Measurements from ENCODE around the gene FBXO48. TPM values are rescaled to one million over a fixed set of nuclear protein-coding genes. Genes with fewer than 3 reads are reported as not detected.
"Not testable (repeated sequence)": the region's sequence is repeated elsewhere in the genome, so short reads cannot be mapped to it uniquely, and the experiment has no call there.

The FBXO48 gene
- total RNA-seq, 4 donors from 2014 or later, result 0.60 to 2.0 (median 1.2) TPM

DNA sequence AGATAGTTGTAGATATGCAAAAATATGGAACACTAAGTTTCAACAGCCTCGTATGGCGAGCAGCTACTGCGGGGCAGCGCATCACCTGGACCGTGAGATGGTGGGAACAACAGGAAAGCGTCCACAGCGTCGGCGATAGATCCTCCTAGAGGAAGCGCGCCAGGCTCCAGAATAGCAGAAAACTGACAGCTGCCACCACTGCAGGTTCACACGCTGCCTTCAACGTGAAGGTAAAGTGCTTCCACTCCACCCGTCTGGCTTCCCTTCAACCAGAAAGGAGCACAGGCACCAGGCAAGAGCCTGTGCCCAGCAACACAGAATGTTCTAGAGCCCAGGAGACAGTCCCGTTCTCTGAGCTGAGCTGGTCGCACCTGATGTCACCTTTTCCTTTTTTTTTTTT is 20.0 kb downstream of the FBXO48 start:
- Histone ChIP-seq H3K4me3 (no peak overlapping the region), H3K9me3 (peaks cover 0 to 22% (median 0%) of the 10 kb centered on the region in 4 donors), H3K36me3 (no peaks in the 10 kb centered on the region), H3K27ac (no peak overlapping the region), H3K27me3 (no peaks in the 10 kb centered on the region), H3K4me1 (no peaks in the 10 kb centered on the region)
- TF ChIP-seq, protein P1, sequence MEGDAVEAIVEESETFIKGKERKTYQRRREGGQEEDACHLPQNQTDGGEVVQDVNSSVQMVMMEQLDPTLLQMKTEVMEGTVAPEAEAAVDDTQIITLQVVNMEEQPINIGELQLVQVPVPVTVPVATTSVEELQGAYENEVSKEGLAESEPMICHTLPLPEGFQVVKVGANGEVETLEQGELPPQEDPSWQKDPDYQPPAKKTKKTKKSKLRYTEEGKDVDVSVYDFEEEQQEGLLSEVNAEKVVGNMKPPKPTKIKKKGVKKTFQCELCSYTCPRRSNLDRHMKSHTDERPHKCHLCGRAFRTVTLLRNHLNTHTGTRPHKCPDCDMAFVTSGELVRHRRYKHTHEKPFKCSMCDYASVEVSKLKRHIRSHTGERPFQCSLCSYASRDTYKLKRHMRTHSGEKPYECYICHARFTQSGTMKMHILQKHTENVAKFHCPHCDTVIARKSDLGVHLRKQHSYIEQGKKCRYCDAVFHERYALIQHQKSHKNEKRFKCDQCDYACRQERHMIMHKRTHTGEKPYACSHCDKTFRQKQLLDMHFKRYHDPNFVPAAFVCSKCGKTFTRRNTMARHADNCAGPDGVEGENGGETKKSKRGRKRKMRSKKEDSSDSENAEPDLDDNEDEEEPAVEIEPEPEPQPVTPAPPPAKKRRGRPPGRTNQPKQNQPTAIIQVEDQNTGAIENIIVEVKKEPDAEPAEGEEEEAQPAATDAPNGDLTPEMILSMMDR (IDR thresholded peaks at IDR 0.05), result no peak
- TF ChIP-seq POLR2A (IDR thresholded peaks at IDR 0.05), result no peak
- no peak for TF ChIP-seq EP300 (IDR thresholded peaks at IDR 0.05)
- 89 to 95% methylated on average over 15 to 16 of the region's 16 CpGs for WGBS, 2 donors
- DNase-seq (ENCODE audit: low spot score in 2 of 2), result no peak

DNA sequence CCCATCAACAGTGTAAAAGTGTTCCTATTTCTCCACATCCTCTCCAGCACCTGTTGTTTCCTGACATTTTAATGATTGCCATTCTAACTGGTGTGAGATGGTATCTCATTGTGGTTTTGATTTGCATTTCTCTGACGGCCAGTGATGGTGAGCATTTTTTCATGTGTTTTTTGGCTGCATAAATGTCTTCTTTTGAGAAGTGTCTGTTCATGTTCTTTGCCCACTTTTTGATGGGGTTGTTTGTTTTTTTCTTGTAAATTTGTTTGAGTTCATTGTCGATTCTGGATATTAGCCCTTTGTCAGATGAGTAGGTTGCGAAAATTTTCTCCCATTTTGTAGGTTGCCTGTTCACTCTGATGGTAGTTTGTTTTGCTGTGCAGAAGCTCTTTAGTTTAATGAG is 20.7 kb downstream of the FBXO48 start:
- H3K36me3 ChIP-seq; H3K4me3 ChIP-seq; H3K27ac ChIP-seq; DNase-seq (ENCODE audit: low spot score in 2 of 2); H3K4me1 ChIP-seq; H3K27me3 ChIP-seq: not testable (repeated sequence)
- peaks cover 0 to 22% (median 0%) of the 10 kb centered on the region in 4 donors for H3K9me3 ChIP-seq
- WGBS, 2 donors, result 80 to 81% methylated on average over 3 of the region's 3 CpGs

DNA sequence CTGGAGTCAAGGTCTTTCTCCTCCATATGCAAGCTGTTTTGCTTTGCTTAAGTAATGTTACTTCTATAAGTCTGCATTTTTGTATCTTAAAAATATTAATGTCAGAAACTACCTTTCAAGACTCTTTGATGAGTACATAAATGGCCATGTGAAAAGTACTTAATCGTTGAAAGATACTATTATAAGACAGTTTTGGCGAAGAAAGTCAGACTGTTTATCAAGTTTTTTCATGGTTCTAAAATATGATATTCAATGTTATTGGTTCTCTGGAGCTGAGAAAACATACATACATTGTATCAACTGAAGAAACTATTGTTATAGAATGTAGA is 25.1 kb downstream of the FBXO48 start:
- no peak overlapping the region for H3K4me3 ChIP-seq
- no peaks in the 10 kb centered on the region for H3K27me3 ChIP-seq
- H3K4me1 ChIP-seq, result peaks cover 0 to 6% (median 3%) of the 10 kb centered on the region in 4 donors
- no peak for DNase-seq (ENCODE audit: low spot score in 2 of 2)
- TF ChIP-seq POLR2A (IDR thresholded peaks at IDR 0.05) (no peak), EP300 (IDR thresholded peaks at IDR 0.05) (no peak)
- TF ChIP-seq, protein P1 (IDR thresholded peaks at IDR 0.05), result no peak
- no peaks in the 10 kb centered on the region for H3K36me3 ChIP-seq
- no peak overlapping the region for H3K27ac ChIP-seq
- H3K9me3 ChIP-seq, result peaks cover 0 to under 1% (median 0%) of the 10 kb centered on the region in 4 donors
- 85 to 93% methylated on average over 2 of the region's 2 CpGs for WGBS, 2 donors

DNA sequence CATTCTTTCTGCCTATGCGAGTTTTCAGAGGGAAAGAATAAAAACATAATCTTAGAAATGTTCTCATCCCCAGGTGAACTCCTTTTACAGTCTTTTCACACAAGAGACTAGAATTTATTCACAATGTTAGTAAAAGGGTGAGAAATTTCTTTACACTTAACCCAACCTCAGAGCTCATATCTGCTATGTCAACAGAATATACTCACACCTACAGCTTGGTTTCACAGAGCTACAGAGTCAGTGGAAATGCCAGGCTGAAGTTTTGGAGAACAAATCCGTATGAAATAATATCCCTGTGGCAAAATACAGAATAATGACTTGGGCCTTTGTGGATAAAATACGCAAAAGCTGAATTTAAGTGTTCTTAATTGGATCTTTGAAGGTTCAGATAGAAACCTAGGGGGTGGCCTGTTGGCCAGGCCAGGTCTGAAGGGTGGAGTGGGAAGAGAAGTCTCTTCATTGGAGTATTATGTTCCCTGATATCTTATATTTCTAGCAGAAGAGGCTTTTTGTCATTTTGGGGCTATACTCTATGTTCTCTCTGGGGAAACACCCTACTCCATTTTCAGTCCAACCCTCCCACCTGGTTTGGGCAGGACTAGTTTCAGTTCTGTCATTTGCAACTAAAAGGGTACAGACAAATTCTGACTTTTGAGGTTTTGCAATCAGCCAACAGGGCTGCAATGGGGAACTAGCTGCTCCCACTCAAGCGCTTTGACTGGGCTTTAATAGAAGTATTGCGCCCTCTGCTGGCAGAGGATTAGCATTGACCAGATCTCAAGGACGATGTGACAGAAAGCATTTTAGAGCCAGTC is 25.7 kb downstream of the FBXO48 start:
- Histone ChIP-seq H3K27ac (no peak overlapping the region), H3K9me3 (no peaks in the 10 kb centered on the region), H3K36me3 (no peaks in the 10 kb centered on the region), H3K4me3 (no peak overlapping the region), H3K27me3 (no peaks in the 10 kb centered on the region), H3K4me1 (peaks cover 0 to 9% (median 6%) of the 10 kb centered on the region in 4 donors)
- peak; percentile 60 to 81 for DNase-seq (ENCODE audit: low spot score in 2 of 2)
- WGBS, 2 donors, result 41 to 43% methylated on average over 6 of the region's 6 CpGs
- no peak for TF ChIP-seq POLR2A (IDR thresholded peaks at IDR 0.05)
- peak in 1 of 2 donors; percentile 60 for TF ChIP-seq EP300 (IDR thresholded peaks at IDR 0.05)
- TF ChIP-seq, protein P1 (IDR thresholded peaks at IDR 0.05), result peak; percentile 76 to 92 (median 89)

DNA sequence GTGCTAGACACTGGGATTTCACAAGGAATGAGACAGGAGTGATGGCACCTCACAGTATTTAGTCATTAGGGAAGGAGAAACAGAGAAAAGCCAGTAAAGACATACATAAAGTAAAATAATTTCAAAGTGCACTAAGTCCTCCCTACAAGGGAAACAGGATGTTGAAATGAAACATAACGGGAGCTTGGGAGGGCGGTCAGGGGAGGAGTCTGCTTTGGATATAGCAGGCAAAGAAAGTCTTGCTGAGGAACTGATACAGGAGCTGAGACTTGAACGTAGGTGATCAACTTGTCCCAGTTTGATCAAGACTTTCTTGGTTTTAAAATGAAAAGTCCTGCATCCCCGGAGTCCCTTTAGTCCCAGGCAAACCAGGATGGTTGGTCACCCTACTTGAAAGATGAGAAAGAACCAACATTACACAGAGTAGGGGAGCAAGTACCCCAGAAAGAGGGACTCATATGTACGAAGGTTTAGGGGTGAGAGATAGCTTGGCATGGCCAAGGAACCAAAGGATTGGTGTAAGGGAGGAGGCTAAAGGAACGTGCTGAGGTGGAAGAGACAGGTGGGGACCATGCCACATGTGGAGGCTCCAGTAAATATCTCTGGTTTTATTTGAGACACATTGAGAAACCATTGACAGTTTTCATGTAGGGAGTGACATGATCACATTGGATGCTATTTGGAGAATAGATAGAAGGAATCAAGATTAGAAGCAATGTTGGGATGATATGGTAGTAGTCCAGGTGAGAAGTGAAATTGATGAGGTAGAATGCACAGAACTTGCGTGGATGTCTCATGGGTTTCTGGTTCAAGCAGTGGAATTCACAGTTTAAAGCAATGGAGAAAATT is 28.4 kb downstream of the FBXO48 start:
- Histone ChIP-seq H3K27ac (no peak overlapping the region), H3K9me3 (no peaks in the 10 kb centered on the region), H3K36me3 (no peaks in the 10 kb centered on the region), H3K27me3 (no peaks in the 10 kb centered on the region), H3K4me1 (peaks cover 0 to 26% (median 8%) of the 10 kb centered on the region in 4 donors), H3K4me3 (no peak overlapping the region)
- TF ChIP-seq, protein P1 (IDR thresholded peaks at IDR 0.05), result no peak
- TF ChIP-seq EP300 (IDR thresholded peaks at IDR 0.05), result no peak
- no peak for TF ChIP-seq POLR2A (IDR thresholded peaks at IDR 0.05)
- no peak for DNase-seq (ENCODE audit: low spot score in 2 of 2)
- 66% methylated on average over 7 of the region's 7 CpGs for WGBS, 2 donors
